Psoas muscle (tissue), 8 donors: Measurements from ENCODE around the gene GIGYF2. TPM values are rescaled to one million over a fixed set of nuclear protein-coding genes. Genes with fewer than 3 reads are reported as not detected.

Experiments
- ATAC-seq, 4 donors: fragments of 200-7000 bp; cut with Tn5 transposase; one replicate each; pipeline ENCODE4 v1.9.1; 2020; ENCODE audit warnings: moderate library complexity in 3 of 4, mild to moderate bottlenecking in 2 of 4
- DNase-seq, 2 donors: peaks; one replicate each; pipeline ENCODE4 v3.0.0-alpha.2; 2020
- H3K27ac ChIP-seq: fragments of 200-600 bp; one replicate; pipeline ENCODE4 v1.8.0; 2022
- H3K27me3 ChIP-seq, 3 donors: fragments of 200-600 bp in 1 of 3; one replicate each; pipeline versions ENCODE4 v1.6.1 to v1.8.0; 2013 to 2022; ENCODE audit warnings: low read length in 2 of 3, mild to moderate bottlenecking in 2 of 3, moderate library complexity in 1 of 3; ENCODE audit not compliant: insufficient read depth in 3 of 3
- H3K36me3 ChIP-seq, 2 donors: fragments of 200-600 bp in 1 of 2; one replicate each; pipeline versions ENCODE4 v1.6.1 to v1.8.0; 2013 to 2022; ENCODE audit warnings: low read depth in 1 of 2, mild to moderate bottlenecking in 1 of 2, moderate library complexity in 1 of 2; ENCODE audit not compliant: insufficient read depth in 1 of 2
- H3K4me1 ChIP-seq: fragments of 200-600 bp; one replicate; pipeline ENCODE4 v1.8.0; 2022
- H3K4me3 ChIP-seq: fragments of 200-600 bp; one replicate; pipeline ENCODE4 v1.8.0; 2022; ENCODE audit warnings: mild to moderate bottlenecking
- H3K9me3 ChIP-seq: fragments of 200-600 bp; one replicate; pipeline ENCODE4 v1.8.0; 2022
- CTCF ChIP-seq: fragments of 200-600 bp; IDR thresholded peaks from one replicate; pipeline ENCODE4 v1.8.0; 2022; ENCODE audit warnings: antibody characterized with exemption
- WGBS, 3 donors: extraction: QIAGEN DNeasy Blood & Tissue Kit; methylation state at CpG; one replicate each; pipeline versions ENCODE4 v1.1.6 to v1.1.7; 2013; 5-methylcytosine and 5-hydroxymethylcytosine counted together
- intact Hi-C, 2 donors: fragments of 100-400 bp; cut with DNase I; formaldehyde crosslinking; loops; one replicate each; pipeline versions ENCODE4 v1.11.0 to v1.14.2; 2022
- polyA plus RNA-seq, 3 donors: library from polyadenylated mRNA; stranded (reverse); fragments of 200-250 nt; gene quantifications; one replicate each; pipeline ENCODE4 v1.2.3, GENCODE V29; 2013
- total RNA-seq, 4 donors: library from RNA; stranded (reverse); fragmentation: NEBNext Ultra II Directional in 2 of 4; extraction: Animal tissue kit (Norgen Biotek cat#: 25700) in 2 of 4; gene quantifications; one replicate each; pipeline versions ENCODE4 v1.2.1 to v1.2.4, GENCODE V29; 2021 to 2023
- donor health status: healthy with polysubstance abuse.
- donor health status: DM: no; HTN: no; CAD: no; lungs with moderate emphysema.
- donor health status: Bipolar disorder and iron deficiency.
- donor health status: healthy.
- donor health status: DM: yes; HTN: yes; CAD: no.
- donor health status: DM: no; HTN: no; CAD: no.
- donor health status: DM: no; HTN: no; CAD: no.
- donor health status: DM: yes; HTN: yes; CAD: no.

Gene GIGYF2
- total and polyA plus RNA-seq, 7 donors, result 13.8 to 72.6 (median 64.3) TPM

GRCh38 chr2:232896720-232897597, 199.8 kb downstream of the GIGYF2 start:
- H3K4me1 ChIP-seq, result no peaks in the 10 kb centered on the region
- intact Hi-C loops, result no loop called here
- no peak for TF ChIP-seq CTCF
- peaks cover 0 to 10% (median under 1%) of the 10 kb centered on the region in 3 donors for H3K27me3 ChIP-seq
- H3K4me3 ChIP-seq, result no peak overlapping the region
- no peak for DNase-seq
- no peak overlapping the region for H3K27ac ChIP-seq
- H3K9me3 ChIP-seq, result no peaks in the 10 kb centered on the region
- WGBS, 3 donors, result 86 to 90% (median 90%) methylated on average over 7 to 9 of the region's 9 CpGs
- H3K36me3 ChIP-seq, result no peaks in the 10 kb centered on the region
- ATAC-seq, result no peak

GRCh38 chr2:232897598-232898408, 200.7 kb downstream of the GIGYF2 start:
- no peak for DNase-seq
- Histone ChIP-seq H3K36me3 (no peaks in the 10 kb centered on the region), H3K4me3 (no peak overlapping the region), H3K4me1 (no peaks in the 10 kb centered on the region), H3K27ac (no peak overlapping the region), H3K27me3 (peaks cover 0 to 15% (median 2%) of the 10 kb centered on the region in 3 donors), H3K9me3 (no peaks in the 10 kb centered on the region)
- no peak for TF ChIP-seq CTCF
- intact Hi-C loops, result no loop called here
- ATAC-seq, result no peak
- WGBS, 3 donors, result 87 to 90% (median 87%) methylated on average over 24 of the region's 24 CpGs

- no peaks in the 10 kb centered on the region for H3K4me1 ChIP-seq
- peaks cover 0 to 15% (median 2%) of the 10 kb centered on the region in 3 donors for H3K27me3 ChIP-seq
- intact Hi-C loops, result no loop called here
- no peaks in the 10 kb centered on the region for H3K9me3 ChIP-seq
- ATAC-seq (no peak), DNase-seq (no peak)
- H3K36me3 ChIP-seq, result no peaks in the 10 kb centered on the region
- H3K27ac ChIP-seq, result no peak overlapping the region
- 61 to 67% (median 62%) methylated on average over 18 of the region's 18 CpGs for WGBS, 3 donors
- H3K4me3 ChIP-seq, result no peak overlapping the region
- no peak for TF ChIP-seq CTCF
Observed at GRCh38 chr2:232898592-232899543, 201.7 kb downstream of the GIGYF2 start.
